Heart left ventricle (tissue), 16 donors: Measurements from ENCODE around the gene RASEF. TPM values are rescaled to one million over a fixed set of nuclear protein-coding genes. Genes with fewer than 3 reads are reported as not detected.

ENCODE experiments used
- ATAC-seq, 4 donors: fragments of 200-7000 bp; cut with Tn5 transposase; one replicate each; pipeline ENCODE4 v1.9.1; 2020 to 2022; ENCODE audit warnings: moderate library complexity in 4 of 4, mild to moderate bottlenecking in 3 of 4, moderate number of reproducible peaks in 1 of 4
- DNase-seq, 5 donors: peaks; one replicate each; pipeline ENCODE4 v3.0.0-alpha.2; 2020
- H3K27ac ChIP-seq, 12 donors: fragments of 200-600 bp; sonication (generic) in 4 of 12; one replicate each; pipeline versions ENCODE4 v1.5.0 to v1.8.0; 2016 to 2022; ENCODE audit warnings: mild to moderate bottlenecking in 2 of 12
- H3K27me3 ChIP-seq, 9 donors: fragments of 200-600 bp; sonication (generic) in 2 of 9; one replicate each; pipeline versions ENCODE4 v1.5.1 to v1.8.0; 2016 to 2022; ENCODE audit warnings: mild to moderate bottlenecking in 3 of 9
- H3K36me3 ChIP-seq, 9 donors: fragments of 200-600 bp; sonication (generic) in 2 of 9; one replicate each; pipeline versions ENCODE4 v1.5.0 to v1.8.0; 2018 to 2022; ENCODE audit warnings: mild to moderate bottlenecking in 2 of 9
- H3K4me1 ChIP-seq, 12 donors: fragments of 200-600 bp; sonication (generic) in 4 of 12; one replicate each; pipeline versions ENCODE4 v1.5.0 to v1.8.0; 2016 to 2022; ENCODE audit warnings: mild to moderate bottlenecking in 3 of 12
- H3K4me3 ChIP-seq, 12 donors: fragments of 200-600 bp; sonication (generic) in 4 of 12; one replicate each; pipeline versions ENCODE4 v1.5.0 to v1.8.0; 2017 to 2022; ENCODE audit warnings: mild to moderate bottlenecking in 9 of 12, moderate library complexity in 4 of 12
- H3K9me3 ChIP-seq, 12 donors: fragments of 200-600 bp; sonication (generic) in 4 of 12; one replicate each; pipeline versions ENCODE4 v1.5.0 to v1.8.0; 2016 to 2022; ENCODE audit warnings: mild to moderate bottlenecking in 1 of 12
- CTCF ChIP-seq, 12 donors: fragments of 200-600 bp; sonication (generic) in 4 of 12; IDR thresholded peaks; one replicate each; pipeline versions ENCODE4 v1.5.0 to v1.8.0; 2018 to 2022; ENCODE audit warnings: antibody characterized with exemption in 12 of 12, mild to moderate bottlenecking in 5 of 12
- POLR2A ChIP-seq, 2 donors: fragments of 450-650 bp; IDR thresholded peaks; one replicate each; pipeline ENCODE4 v1.6.1; 2017; ENCODE audit warnings: antibody characterized with exemption in 2 of 2, mild to moderate bottlenecking in 2 of 2, moderate library complexity in 2 of 2
- WGBS, 4 donors: extraction: QIAGEN DNeasy Blood & Tissue Kit in 2 of 4; methylation state at CpG; one replicate each; pipeline versions ENCODE4 v1.1.5 to v1.1.7; 2013 to 2018; 5-methylcytosine and 5-hydroxymethylcytosine counted together
- intact Hi-C, 10 donors: fragments of 100-400 bp; cut with DNase I; formaldehyde crosslinking; loops; one replicate each; pipeline versions ENCODE4 v1.11.1 to v1.14.2; 2022
- polyA plus RNA-seq, 2 donors: library from polyadenylated mRNA; stranded (reverse); fragments of 200-250 nt; gene quantifications; one replicate each; pipeline ENCODE4 v1.2.3, GENCODE V29; 2013
- total RNA-seq, 9 donors: library from RNA; depleted of rRNA in 2 of 9; stranded (reverse); fragments of >200 nt in 2 of 9; fragmentation: NEBNext Ultra II Directional in 3 of 9; extraction: Animal tissue kit (Norgen Biotek cat#: 25700) in 3 of 9; gene quantifications; one replicate each; pipeline versions ENCODE4 v1.1.0 to v1.2.4, GENCODE V29; 2016 to 2023
- donor health status: ischemic (EF 13 %, LVEDD 7.1; RV severe dilation, severe dysfunction).
- donor health status: healthy with polysubstance abuse.
- donor health status: DM: no; HTN: yes; CAD: no.
- donor health status: DM: no; HTN: no; CAD: no.
- donor health status: ischemic (EF 25% LVEDD 6.9; RV normal size, moderate dysfunction).
- donor health status: ischemic (EF 25% LVEDD 5.7; RV mildly dilated, moderate dysfunction).
- donor health status: healthy.
- donor health status: DM: yes; HTN: yes; CAD: no.
- donor health status: ischemic (EF 35%, LVEDD 5.7; RV mildly dilated, moderate dysfunction).
- donor health status: nonischemic (EF 11% LVEDD 7.7; RV severe dilation, severe dysfunction).
- donor health status: DM: yes; HTN: yes; CAD: no.
- donor health status: PGD.
- donor health status: ischemic (EF 29% LVEDD 5.4; RV normal size, mild dysfunction).
- donor health status: nonischemic (EF 23%, LVEDD 6.1; RV moderate dilation, normal function).

Gene RASEF
- total and polyA plus RNA-seq, 11 donors: 0.05 to 0.20 (median 0.08) TPM; not detected in 4

GRCh38 chr9:83030391-83031107, 32.4 kb downstream of the RASEF start:
- no peaks in the 10 kb centered on the region for H3K36me3 ChIP-seq
- H3K27me3 ChIP-seq: no peaks in the 10 kb centered on the region
- no peaks in the 10 kb centered on the region for H3K9me3 ChIP-seq
- H3K27ac ChIP-seq: no peak overlapping the region
- ATAC-seq (no peak), DNase-seq (no peak)
- WGBS, 4 donors: 65 to 74% (median 68%) methylated on average over 6 of the region's 6 CpGs
- intact Hi-C loops: no loop called here
- no peaks in the 10 kb centered on the region for H3K4me1 ChIP-seq
- TF ChIP-seq POLR2A (IDR thresholded peaks at IDR 0.05): no peak
- no peak for TF ChIP-seq CTCF (IDR thresholded peaks at IDR 0.05)
- H3K4me3 ChIP-seq: no peak overlapping the region

- no peaks in the 10 kb centered on the region for H3K4me1 ChIP-seq
- H3K27ac ChIP-seq: no peak overlapping the region
- DNase-seq (no peak), ATAC-seq (no peak)
- no peaks in the 10 kb centered on the region for H3K36me3 ChIP-seq
- 93 to 96% (median 95%) methylated on average over 7 of the region's 7 CpGs for WGBS, 4 donors
- no peak overlapping the region for H3K4me3 ChIP-seq
- H3K9me3 ChIP-seq: no peaks in the 10 kb centered on the region
- no peak for TF ChIP-seq CTCF (IDR thresholded peaks at IDR 0.05)
- TF ChIP-seq POLR2A (IDR thresholded peaks at IDR 0.05): no peak
- H3K27me3 ChIP-seq: no peaks in the 10 kb centered on the region
- intact Hi-C loops: no loop called here
Measured at GRCh38 chr9:83029531-83030137, 33.3 kb downstream of the RASEF start.

- ATAC-seq (no peak), DNase-seq (no peak)
- Histone ChIP-seq H3K27ac (no peak overlapping the region), H3K4me3 (no peak overlapping the region), H3K9me3 (no peaks in the 10 kb centered on the region), H3K27me3 (no peaks in the 10 kb centered on the region), H3K4me1 (no peaks in the 10 kb centered on the region), H3K36me3 (no peaks in the 10 kb centered on the region)
- TF ChIP-seq CTCF (IDR thresholded peaks at IDR 0.05) (no peak), POLR2A (IDR thresholded peaks at IDR 0.05) (no peak)
- 88 to 90% (median 89%) methylated on average over 5 of the region's 5 CpGs for WGBS, 4 donors
- intact Hi-C loops: no loop called here
Measured at GRCh38 chr9:83027153-83027891, 35.6 kb downstream of the RASEF start.

- Histone ChIP-seq H3K27ac (no peak overlapping the region), H3K36me3 (no peaks in the 10 kb centered on the region), H3K4me3 (no peak overlapping the region), H3K4me1 (no peaks in the 10 kb centered on the region), H3K9me3 (no peaks in the 10 kb centered on the region), H3K27me3 (no peaks in the 10 kb centered on the region)
- DNase-seq (no peak), ATAC-seq (no peak)
- 63 to 69% (median 65%) methylated on average over 7 of the region's 7 CpGs for WGBS, 4 donors
- intact Hi-C loops: no loop called here
- TF ChIP-seq POLR2A (IDR thresholded peaks at IDR 0.05) (no peak), CTCF (IDR thresholded peaks at IDR 0.05) (no peak)
Measured at GRCh38 chr9:83024506-83025125, 38.3 kb downstream of the RASEF start.
